NCI-H1092 (cell line): Measurements from ENCODE around the gene P4HA3.
"Not testable (repeated sequence)": the region's sequence is repeated elsewhere in the genome, so short reads cannot be mapped to it uniquely, and the experiment has no call there.

Source experiments
- DNase-seq: peaks from one replicate; lab custom pipeline; 2025; lab: John Stamatoyannopoulos, UW

P4HA3 gene

DNA sequence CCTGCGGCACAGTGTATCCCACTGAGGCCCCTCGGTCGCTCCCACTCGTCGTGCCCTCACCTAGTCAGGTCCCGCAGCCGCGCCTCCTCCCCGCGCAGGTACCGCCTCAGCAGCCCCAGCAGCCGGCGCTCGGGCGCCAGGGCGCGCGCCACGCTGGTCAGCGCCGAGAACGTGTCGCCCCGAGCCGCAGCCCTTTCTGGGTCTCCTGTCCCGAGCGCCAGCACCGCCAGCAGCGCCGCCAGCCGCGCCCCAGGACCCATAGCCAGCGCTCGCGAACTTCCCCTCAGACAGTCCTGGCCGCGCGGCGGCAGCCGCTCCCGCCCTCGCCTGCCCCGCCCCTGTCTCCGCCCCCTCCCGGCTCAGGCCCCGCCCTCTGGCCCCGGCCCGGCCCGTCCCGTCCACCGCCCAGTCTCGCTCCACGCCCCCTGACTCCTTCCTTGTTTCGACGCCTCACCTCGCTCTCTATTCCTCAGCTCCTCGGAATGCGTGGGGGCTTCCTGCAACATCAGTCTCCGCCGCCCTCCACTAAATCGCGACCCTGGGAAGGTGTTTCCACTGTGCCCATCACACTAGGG is at the start of gene P4HA3:
Gene P4HA3 (minus strand): TSS at position 289 of the 575 bp plus-strand sequence. CDS start 29 bp downstream, at position 260.
- DNase-seq = peak; percentile 46

DNA sequence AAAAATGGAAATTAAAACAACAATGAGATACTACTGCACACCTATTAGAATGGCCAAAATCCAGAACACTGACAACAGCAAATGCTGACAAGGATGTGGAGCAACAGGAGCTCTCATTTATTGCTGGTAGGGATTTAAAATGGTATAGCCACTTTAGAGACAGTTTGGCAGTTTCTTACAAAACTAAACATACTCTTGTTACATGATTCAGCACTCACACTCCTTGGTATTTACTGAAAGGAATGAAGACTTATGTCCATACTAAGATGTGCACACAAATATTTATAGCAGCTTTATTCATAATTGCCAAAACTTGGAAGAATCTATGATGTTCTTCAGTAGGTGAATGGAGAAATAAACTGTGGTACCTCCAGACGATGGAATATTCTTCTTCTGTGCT is 46.0 kb upstream of the P4HA3 start:
- DNase-seq = no peak

DNA sequence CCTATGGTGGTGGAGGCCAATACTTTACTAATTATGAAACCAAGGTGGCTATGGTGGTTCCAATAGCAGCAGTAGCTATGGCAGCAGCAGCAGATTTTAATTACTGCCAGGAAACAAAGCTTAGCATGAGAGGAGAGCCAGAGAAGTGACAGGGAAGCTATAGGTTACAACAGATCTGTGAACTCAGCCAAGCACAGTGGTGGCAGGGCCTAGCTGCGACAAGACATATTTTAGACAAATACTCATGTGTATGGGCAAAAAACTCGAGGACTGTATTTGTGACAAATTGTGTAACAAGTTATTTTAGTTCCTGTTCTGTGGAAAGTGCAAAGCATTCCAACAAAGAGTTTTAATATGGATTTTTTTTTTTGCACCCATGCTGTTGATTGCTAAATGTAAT is 44.2 kb upstream of the P4HA3 start:
- DNase-seq = no peak

DNA sequence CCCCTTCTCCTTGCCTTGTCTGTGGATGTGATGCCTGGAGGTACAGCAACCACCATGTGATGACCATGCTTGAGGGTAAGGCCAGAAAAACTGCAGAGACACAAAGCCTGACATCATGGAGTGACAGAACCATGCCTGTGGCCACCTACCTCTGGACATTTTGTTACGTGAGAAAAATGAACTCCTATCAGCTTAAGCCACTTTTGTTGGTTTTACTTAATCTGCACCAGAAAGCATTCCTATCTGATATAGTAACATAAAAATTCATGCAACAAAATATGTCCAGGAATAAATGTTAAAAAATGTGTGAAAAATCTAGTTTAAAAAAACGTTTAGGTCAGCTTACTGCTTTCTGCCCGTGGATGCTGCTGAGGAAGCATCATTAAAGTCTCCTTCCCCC is 42.6 kb upstream of the P4HA3 start:
- no peak for DNase-seq

DNA sequence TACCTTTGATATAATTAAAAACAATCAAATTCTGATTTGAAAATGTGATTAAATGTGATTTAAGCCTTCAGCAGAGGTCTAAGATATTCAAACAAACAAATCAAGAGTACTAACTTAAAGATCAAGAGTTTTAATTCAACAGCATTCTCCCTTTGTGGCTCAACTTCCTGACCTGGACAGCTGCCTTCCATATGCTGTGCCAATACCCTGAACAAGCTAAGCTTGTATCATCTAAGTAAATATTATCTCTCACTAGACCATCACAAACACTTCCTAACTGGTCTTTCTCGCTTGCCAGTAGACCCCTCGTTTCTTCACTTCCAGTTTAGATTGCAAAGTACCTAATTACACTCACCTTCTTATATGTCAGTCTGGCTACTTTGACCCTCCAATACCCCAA is 35.9 kb upstream of the P4HA3 start:
- DNase-seq = no peak

DNA sequence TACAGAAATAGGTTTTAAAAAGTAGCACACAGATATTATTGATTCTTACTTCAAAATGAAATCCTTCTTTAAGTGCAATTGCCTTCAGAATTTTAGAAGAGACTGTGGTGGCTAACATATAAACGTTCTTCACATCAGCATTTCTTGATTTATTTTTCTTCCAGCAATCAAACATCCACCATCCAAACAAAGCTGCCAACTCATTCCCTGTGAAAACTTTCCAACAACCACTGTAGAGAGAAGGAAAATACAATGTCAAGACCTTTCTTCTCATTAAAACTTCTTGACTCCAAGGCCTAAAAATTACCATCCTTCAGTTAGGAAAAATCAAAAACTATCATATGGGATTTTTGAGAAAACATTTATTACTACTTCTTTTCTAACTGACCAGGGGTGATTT is 34.0 kb upstream of the P4HA3 start:
- no peak for DNase-seq

DNA sequence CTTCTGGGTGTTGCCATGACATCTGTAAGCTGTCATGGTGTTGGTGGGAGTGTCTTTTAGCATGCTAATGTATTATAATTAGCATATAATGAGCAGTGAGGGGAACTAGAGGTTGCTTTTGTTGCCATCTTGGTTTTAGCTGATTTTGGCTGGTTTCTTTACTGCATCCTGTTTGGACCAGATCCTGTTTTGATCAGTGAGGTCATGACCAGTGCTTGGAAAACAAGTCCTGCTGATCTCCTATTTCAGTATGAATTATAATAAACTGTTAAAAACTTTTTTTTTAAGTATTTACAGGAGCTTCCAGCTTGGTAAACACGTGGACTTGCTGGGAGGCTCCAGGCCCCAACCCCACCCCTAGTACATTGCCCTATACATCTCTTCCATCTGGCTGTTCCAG is 30.5 kb upstream of the P4HA3 start:
- DNase-seq = no peak

DNA sequence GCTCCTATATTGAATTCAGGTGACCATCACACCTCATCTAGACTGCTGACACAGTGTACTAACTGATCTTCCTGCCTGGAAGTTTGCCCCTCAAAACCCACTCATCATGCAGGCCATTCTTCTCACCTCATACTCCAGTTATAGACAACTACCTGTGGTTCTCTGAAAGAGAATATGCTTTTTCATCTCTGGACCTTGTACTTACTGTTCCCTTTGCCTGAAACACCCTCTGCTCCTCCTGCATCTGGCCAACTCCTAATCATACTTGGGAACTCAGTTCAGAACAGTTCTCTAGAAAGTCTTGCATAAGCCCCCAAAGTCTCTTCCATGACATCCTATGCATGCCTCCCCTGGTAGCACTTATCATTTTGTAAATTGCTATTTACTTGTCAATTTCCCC is 28.2 kb upstream of the P4HA3 start:
- no peak for DNase-seq

DNA sequence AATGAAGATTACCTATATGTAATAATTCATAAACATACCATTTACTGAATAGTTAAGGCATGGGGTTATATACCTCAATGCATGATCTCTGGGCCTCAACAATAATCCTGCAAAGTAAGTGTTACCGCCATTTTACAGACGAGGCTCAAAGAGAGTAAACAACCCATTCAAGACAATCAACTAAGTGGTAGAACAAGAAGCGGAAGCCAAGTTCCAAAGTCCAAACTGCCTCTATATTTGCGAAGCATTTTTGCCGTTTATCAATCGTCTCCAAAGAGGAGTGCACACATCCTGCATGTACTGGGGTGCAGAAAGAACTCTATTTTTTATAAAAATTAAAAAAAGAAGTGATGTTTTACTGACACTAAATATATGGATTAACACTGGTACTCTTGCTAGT is 27.5 kb upstream of the P4HA3 start:
- no peak for DNase-seq

DNA sequence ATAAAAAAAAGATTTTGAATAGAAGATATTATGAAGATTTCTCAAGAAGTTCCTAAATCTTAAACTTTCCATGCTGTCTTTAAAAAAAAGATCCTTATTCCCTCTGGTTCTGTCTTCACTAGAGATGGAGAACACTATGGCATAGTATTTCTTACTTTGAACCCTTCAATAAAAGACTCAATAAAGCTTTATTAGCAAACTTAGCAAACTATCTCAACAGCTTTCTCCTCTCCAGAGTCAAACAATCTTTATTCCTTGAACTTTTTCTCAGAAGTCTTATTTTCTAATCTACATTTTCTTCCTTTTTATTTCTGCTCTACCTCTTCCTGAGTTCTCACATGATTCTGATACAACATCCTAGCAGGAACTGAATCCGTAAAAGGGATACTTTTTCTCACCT is 21.8 kb upstream of the P4HA3 start:
- no peak for DNase-seq

DNA sequence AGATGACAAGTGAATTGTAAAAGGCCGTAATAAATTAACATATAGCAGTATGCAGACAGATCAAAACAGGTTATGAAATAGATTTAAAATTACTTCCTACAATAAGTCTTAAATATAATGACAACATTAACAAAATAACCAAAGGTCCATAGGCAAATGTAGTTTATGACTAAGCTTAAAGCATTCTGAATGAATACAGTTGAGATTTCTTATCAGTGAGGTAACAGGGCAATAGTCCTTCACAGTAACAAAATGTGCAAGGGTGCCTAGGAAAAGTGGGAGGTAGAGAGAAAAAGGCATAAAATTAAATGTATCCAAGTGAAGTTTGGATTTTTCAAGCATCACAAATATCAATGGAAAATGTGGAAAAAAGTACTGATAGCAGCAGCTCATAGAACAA is 20.9 kb upstream of the P4HA3 start:
- DNase-seq = no peak

DNA sequence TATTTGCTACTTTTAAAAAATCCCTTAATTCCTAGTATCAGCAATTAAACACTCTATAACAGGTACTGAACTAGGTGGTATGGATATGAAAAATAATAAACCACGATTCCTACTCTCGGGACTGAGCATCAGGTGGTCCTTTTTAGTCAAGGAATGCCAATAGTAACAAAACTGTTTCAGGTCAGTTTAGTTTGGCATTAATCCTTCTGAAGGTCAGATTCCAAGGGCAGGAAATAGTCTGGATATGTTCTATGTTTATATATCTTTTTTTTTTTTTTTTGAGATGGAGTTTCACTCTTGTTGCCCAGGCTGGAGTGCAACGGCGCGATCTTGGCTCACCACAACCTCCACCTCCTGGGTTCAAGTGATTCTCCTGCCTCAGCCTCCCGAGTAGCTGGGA is 19.6 kb upstream of the P4HA3 start:
- not testable (repeated sequence) for DNase-seq

DNA sequence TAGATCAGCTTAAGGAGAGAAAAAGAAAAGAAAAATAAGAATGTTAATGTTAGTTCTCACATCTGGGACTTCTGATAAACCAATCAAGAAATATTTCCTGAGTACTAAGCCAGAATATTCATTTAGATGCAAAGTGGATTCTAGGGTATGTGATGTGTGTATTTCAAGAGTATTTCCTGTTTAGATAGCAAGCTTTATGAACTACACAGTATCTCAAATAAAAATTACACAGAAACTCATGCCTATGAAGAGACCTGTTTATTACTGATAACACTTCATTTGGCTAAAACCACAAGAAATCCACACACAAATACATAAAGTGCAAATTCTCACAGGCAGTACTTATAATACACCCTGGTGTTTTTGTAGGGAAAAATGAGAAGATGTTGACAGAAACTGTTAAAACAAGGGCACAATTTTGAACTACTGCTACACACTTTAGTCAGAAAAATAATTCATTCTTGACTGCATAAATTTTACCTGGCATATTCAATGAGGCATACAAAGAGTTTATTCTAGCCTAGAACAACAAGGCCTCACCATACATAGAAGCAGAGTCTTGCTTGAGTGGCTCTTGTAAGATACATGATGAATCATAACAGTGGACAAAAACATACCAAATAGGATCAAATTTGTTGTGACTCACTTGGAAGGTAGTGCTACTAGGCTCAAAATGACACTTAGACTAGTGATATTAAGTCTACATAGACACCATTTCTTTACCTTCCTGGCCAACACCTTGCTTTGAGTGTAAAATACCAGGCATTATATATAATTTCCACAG is 18.8 kb upstream of the P4HA3 start:
- no peak for DNase-seq

DNA sequence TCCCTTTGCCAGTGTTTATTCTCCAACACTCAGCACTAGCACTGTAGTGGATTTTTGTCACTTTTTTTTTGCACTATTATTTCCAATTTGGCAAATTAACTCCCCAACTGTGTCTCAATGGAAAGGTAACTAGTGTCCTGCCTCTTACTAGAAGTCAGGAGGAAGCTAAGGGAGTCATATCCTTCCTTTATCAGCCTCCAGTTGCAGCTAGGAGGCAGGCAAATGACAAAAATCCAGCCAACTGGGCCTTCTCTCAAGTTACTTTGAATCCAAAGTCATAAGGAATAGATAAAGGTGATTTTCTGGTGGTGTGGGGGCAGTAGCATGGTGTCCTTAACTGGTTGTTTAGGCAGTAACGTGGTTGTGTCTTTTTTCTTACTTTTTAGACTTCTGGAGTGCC is 15.6 kb upstream of the P4HA3 start:
- DNase-seq = no peak

DNA sequence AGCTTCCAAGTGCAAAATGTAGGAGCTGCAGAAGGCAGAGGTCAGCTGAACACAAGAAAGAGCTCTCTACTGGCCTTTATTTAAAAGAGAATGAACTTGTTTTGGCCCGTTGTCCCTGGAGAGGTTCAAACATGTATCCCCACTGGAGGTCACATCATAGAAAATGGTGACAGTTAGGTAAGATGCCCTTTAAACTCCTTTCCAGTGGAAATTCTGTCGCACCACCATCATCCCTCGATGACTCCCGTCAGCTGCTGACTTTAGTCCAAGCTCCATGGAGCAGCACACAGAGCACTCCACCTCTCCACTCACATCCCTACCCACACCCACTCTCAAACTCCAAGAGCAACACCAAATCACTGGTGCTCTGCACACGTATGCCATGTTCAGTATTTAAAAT is 15.2 kb upstream of the P4HA3 start:
- DNase-seq = no peak

DNA sequence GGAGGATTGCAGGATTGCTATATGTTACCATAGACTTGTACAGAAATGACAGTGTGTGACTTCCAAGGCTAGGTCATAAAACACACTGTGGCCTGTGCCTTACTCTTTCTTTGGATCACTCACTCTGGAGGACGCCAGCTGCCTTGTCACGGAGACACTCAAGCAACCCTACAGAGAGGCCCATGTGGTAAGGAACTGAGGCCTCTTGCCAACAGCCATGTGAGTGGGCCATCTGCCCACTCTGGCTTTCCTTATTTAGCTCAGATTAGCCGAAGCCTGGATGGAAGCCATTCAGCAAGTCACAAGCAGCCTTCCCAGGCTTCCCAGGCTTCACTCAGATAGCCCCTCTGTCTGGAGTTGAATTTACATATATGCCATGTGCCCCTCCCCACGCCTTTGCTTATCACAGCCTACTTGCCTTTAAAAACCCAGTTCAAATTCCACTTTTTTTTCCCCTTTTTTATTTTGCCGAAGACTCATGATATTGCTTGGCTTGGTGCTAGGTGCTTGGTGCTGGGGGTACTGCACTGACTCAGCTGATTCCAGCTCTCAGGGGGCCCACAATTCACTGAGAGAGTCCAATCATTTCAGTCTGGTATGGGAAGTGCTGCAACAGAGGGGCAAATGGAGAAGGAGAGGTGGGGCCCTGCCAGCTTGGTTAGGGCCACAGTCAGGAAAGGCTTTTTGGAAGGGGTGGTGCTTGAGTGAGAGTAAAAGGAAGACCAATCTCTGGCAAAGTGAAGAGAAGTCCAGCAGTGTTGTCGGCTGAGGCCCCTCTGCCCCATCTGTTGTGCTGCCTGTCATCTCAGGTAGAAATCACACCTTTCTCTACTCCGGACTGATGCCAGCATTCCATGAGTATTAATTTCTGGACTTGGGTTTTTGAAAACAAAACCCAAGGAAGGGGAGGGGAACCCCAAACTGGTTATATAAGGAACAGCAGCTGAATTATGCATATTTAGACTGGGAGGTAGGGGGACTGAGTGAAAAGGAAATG is 14.5 kb upstream of the P4HA3 start:
- peak; percentile 86 for DNase-seq

DNA sequence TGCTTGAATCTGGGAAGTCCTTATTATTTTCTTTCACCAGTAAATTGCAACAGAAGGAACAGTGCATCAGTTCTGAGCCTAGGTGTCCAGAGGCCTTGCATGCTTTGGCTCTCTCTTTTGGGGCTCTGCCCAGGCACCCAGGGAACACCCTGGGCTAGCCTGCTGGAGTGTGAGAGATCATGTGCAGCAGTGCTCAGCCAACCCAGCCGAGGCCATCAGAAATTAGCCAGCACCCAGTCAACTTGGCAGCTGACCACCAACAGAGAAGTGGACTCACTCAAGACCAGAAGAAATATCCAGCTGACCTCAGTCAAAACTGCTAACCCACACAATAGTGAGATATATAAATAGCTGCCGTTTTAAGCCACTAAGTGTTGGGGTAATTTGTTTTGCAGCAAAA is 11.2 kb upstream of the P4HA3 start:
- no peak for DNase-seq

DNA sequence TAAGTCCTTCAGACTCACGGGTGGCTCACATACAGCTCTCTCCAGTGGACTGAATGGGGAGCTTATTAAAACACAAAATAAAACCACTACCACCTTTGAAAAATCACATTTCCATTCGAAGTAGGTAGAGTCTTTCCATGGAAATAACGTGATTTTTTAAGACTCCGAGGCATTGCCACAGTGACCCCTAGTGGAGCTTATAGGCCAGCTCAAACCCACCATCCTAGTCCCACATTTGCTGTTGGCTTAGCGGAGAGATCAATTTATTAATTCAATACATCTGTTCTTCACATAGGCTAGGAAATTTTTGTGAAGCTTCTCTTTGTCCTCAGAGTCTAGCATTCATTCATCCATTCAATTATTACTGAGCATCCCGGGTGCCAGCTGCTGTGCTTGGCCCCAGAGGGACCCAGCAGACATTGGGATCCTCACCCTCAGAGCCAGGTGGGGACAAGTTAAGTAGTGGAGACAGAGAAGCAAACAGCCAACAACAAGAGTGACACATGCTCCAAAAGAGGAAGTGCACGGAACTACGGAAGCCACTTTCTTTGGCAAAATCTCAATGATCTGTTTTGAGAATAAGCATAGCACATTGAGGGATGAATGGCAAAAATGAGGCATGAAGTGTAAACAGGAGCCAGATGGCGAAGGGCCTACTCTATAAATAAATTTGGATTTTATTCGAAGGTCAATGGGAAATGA is 10.2 kb upstream of the P4HA3 start:
- peak; percentile 34 for DNase-seq

DNA sequence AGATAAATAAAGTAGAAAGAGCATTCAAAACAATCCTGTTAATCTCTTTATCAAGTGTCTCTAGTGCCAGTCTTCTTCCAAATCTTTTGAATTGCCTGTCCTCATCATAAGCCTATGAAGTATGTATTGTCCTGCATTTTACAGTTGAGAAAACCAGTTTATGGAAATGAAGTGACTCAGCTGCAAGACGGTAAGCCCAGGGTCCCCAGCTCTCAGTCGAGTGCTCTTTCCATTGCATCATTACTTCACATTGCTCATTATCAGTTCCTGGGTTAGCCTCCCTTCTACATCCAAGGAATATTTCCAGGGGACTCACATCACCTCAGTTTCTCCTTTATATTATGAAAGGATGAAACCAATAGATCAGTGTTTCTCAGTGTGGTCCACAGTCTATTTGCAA is 9.1 kb upstream of the P4HA3 start:
- no peak for DNase-seq

DNA sequence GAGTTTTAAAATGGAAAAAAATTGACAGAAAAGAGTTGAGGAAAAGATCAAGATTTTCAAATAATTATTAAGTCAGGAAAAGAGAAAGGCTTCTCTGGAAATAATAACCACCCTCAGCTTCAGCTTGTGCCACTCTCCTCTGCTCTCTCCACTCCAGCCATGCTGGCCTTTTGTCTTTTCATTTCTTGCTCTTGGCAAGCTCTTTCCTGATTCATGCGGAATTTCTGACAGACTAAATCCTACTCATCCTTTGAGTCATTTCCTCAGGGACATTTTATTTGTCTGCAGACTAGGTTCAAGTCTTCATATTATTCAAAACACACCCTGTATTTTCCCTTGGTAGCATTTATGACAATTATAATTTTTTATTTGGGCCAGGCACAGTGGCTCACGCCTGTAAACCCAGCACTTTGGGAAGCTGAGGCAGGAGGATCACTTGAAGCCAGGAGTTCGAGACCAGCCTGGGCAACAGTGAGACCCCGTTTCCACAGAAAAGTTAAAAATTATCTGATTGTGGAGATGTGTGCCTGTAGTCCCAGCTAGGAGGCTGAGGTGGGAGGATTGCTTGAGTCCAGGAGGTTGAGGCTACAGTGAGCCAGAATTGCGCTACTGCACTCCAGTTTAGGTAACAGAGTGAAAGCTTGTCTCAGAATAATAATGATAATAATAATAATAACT is 7.8 kb upstream of the P4HA3 start:
- no peak for DNase-seq

DNA sequence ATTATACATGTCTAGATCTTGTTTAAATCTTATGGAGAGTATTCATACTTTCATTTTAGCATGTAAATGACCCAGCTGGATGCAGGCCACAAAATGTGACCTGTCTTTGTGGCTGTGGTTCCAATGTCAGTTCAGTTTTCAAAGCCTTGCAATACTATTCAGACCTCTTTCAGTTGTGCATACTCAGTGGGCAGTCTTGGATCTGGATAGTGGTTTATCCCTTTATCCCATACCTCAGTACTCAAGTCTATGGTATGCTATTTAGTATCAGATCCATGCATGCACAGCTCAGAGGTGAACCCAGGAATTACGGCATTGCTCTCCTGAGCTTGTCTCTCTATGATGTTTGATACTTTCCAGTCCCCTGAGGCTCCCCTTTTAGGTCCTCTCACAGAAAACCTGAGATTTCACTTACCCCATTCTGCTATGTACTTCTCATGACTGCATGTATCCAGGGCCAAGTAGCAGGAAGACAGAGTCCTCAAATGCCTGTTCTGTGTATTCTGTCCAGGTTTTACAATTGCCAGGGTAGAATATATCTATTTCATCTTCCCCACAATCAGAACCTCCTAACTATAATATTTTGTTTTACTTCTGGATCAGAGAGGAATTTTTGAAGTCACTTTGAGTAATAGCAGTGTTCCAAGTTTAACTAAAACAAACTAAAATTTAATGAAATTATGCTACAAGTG is 6.9 kb upstream of the P4HA3 start:
- DNase-seq = no peak
